ENCODE results near the gene ENAH. TPM values are rescaled to one million over a fixed set of nuclear protein-coding genes. Genes with fewer than 3 reads are reported as not detected.

Gene ENAH
- total RNA-seq, 1 experiment from 2014 or later: 285 TPM

DNA sequence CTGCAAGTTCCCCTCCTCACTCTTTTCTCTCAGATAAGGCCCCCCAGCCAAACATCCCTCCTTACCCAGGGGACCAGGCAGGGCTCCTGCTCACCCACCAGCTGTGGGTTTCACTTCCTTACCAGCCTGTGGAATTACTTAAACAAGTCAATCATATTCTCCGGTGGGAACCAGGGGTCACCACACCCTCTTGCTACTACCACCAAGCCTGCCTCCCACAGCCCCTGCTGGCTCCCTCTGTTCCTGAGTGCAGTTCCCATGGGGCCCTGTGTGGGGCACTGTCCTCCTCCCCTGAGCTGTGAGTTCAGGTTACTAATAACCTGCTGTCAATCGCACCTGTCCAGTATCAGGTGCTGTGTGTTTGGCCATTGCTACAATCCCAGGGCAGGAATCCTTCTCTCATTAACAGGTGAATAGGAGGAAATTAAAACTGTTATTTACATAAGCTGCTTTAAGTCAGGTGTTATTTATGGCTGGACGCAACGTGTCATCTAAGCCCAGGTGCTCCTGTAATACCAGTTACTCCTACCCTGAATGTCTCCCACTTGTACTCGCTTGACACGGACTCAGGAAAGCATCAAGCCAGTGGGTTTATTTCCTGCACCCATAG lies 172.0 kb downstream of the ENAH start:
- no peak overlapping the region for H2BK5ac ChIP-seq (ENCODE audit: insufficient read length, low read length)
- no peak overlapping the region for H3K4me3 Mint-ChIP-seq
- DNase-seq: peak; percentile 84
- H4K5ac ChIP-seq (ENCODE audit: insufficient read length, low read depth, low read length): no peak overlapping the region
- H3K79me1 ChIP-seq (ENCODE audit: insufficient read depth, low read depth, low read length, poor library complexity, severe bottlenecking): no peaks in the 10 kb centered on the region
- no peak overlapping the region for H3K23ac ChIP-seq (ENCODE audit: insufficient read length, low read depth, low read length)
- H3K27me3 ChIP-seq (ENCODE audit: insufficient read depth, low read length): no peaks in the 10 kb centered on the region
- H3K4me1 ChIP-seq (ENCODE audit: insufficient read depth, low read length): 0 out of 2 replicates have a peak, but pooled peaks cover 2% of the 10 kb centered on the region
- no peak overlapping the region for H3K4ac ChIP-seq (ENCODE audit: low read depth, low read length)
- H2AFZ ChIP-seq (ENCODE audit: low read length): no peak overlapping the region
- no peak overlapping the region for H3T11ph ChIP-seq (ENCODE audit: low read length)
- no peaks in the 10 kb centered on the region for H3K9me3 ChIP-seq (ENCODE audit: control insufficient read depth, low read depth, low read length)
- H4K8ac ChIP-seq (replicated peaks; ENCODE audit: insufficient read length, low read depth, low read length): no peak overlapping the region
- H2BK20ac ChIP-seq (ENCODE audit: low read depth, low read length, poor library complexity, severe bottlenecking): no peak overlapping the region
- no peak overlapping the region for H3K14ac ChIP-seq (ENCODE audit: insufficient read depth, low read length)
- peaks cover 8% of the 10 kb centered on the region for H3K27me3 Mint-ChIP-seq (ENCODE audit: low read depth)
- no peak overlapping the region for H3K27ac ChIP-seq (ENCODE audit: insufficient read length, low read depth, low read length)
- no peaks in the 10 kb centered on the region for H3K36me3 Mint-ChIP-seq (ENCODE audit: insufficient read depth in 1 of 3, low read depth in 3 of 3)
- no peak overlapping the region for H3K18ac ChIP-seq (ENCODE audit: insufficient read length, low read depth, low read length)
- no peak overlapping the region for H3K9ac ChIP-seq (ENCODE audit: extremely low read depth, insufficient read length, low read length)
- H3K4me1 Mint-ChIP-seq: peaks cover 20 to 25% of the 10 kb centered on the region in 2 experiments
- H3K4me2 ChIP-seq (ENCODE audit: insufficient read depth, insufficient read length, low read length): no peak overlapping the region
- no peak overlapping the region; a peak in 2 of 7 replicates for H3K27ac Mint-ChIP-seq
- H2AK5ac ChIP-seq (ENCODE audit: insufficient read length, low read length): no peak overlapping the region
- H2BK15ac ChIP-seq (ENCODE audit: low read depth, low read length): no peak overlapping the region
- H3K9me3 Mint-ChIP-seq: no peaks in the 10 kb centered on the region
- H2BK12ac ChIP-seq (ENCODE audit: insufficient read length, low read depth, low read length): no peak overlapping the region
- no peak overlapping the region for H2BK120ac ChIP-seq (ENCODE audit: low read depth, low read length, poor library complexity, severe bottlenecking)
- H3K79me2 ChIP-seq (ENCODE audit: insufficient read depth, low read length): no peaks in the 10 kb centered on the region
- H4K20me1 ChIP-seq (ENCODE audit: control insufficient read depth, insufficient read depth, insufficient read length): no peaks in the 10 kb centered on the region
- no peaks in the 10 kb centered on the region for H3K23me2 ChIP-seq (ENCODE audit: insufficient read length, low read depth, low read length, poor library complexity, severe bottlenecking)
- no CpG with 5 or more reads among the region's 6 CpGs for WGBS (ENCODE audit: extremely low coverage, insufficient read length, low lambda C conversion rate)
- TF ChIP-seq, protein P1, sequence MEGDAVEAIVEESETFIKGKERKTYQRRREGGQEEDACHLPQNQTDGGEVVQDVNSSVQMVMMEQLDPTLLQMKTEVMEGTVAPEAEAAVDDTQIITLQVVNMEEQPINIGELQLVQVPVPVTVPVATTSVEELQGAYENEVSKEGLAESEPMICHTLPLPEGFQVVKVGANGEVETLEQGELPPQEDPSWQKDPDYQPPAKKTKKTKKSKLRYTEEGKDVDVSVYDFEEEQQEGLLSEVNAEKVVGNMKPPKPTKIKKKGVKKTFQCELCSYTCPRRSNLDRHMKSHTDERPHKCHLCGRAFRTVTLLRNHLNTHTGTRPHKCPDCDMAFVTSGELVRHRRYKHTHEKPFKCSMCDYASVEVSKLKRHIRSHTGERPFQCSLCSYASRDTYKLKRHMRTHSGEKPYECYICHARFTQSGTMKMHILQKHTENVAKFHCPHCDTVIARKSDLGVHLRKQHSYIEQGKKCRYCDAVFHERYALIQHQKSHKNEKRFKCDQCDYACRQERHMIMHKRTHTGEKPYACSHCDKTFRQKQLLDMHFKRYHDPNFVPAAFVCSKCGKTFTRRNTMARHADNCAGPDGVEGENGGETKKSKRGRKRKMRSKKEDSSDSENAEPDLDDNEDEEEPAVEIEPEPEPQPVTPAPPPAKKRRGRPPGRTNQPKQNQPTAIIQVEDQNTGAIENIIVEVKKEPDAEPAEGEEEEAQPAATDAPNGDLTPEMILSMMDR (conservative IDR thresholded peaks at IDR 0.05): peak; percentile 97
- no peak overlapping the region for H4K91ac ChIP-seq (ENCODE audit: insufficient read length, low read depth, low read length)
- no peak overlapping the region for H3K56ac ChIP-seq (ENCODE audit: insufficient read length, low read depth, low read length)
